Measurements from ENCODE around the gene CERKL. TPM values are rescaled to one million over a fixed set of nuclear protein-coding genes. Genes with fewer than 3 reads are reported as not detected.

Gene CERKL
- total RNA-seq, 1 donor from 2014 or later, result 5.0 TPM

DNA sequence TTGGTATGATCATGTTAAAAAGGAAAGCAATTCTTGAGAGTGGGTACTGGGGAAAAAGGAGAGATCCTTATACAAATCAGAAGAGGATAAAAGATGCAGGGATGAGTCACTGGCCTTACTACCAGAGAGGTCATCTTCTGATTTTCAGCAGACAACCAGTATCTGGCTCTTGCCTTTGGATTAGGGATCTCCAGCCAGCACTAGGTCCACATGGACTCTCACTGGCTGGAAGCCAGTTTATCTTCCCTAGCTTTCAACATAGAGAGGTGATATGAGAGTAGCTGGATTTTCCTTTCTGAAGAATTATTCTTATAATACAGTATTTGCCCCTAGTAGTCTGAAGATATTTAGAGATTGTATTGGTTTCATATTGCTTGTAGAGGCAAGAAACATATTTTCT is 30.2 kb downstream of the CERKL start:
- DNase-seq (ENCODE audit: low spot score), result no peak

DNA sequence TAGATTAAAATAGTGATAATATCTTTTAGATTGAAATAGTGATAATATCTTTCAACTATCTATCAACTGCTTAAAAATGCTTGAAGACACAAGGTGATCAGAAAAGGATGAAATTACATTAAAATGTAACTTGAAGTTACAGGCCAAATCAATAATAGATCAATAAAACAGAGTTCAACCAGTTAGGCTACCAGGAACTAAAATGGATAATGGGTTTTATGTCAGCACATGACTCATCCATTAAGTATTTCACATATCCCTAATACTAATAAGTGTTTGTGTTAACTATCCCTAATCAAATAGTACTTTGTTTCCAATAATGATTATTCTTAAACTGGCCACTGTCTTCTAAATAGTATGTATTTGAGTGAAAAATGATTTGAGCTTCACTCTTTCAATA is 33.7 kb downstream of the CERKL start:
- DNase-seq (ENCODE audit: low spot score), result no peak

DNA sequence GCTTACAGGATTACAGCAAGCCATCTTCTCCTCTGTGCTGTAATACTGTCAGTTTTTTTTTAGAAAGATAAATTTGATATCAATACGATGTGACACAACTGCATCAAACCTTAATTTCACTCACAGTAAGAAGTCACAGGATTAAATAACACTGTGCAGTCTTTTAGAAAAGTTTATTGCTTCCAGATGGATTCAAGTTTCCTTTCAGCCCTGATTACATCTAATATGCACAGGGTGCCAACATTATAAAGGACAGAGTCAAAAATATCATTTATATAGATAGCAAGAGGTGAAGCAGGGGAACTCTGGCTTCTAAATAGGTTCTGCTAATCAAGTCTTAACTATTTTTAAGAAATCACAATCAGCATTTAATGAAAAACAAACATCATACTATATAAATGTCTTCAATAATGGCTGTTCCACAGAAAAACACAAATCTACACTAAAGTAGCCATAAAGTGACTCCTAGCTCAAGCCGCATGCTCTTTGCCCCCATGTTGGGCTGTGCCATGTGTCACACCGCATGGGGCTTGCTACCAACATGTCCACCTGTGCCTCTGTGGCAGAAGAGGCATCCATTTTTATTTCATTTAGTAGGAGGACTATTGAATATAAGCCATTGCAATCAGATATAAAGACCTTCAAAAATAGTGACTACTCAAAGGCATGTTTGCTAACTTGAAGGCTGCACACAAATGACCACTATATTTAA is 35.0 kb downstream of the CERKL start:
- no peak for DNase-seq (ENCODE audit: low spot score)

DNA sequence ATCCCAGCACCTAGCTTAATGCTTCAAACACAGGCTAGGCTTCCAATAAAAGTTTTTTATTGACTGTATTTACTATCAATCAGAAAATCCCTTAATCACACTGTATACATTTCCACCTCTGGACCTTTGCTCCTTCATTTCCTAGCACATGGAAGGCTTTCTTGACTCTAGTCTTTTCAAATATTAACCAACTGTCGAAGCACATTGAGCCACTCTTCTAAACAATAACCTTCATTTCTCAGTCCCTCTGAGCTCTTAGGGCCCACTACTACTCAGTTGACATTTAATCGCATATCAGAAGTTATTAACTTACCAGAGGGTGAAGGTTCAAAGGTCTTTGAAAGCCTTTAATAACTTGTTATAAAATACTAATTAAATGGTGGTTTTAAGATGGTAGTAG is 37.4 kb downstream of the CERKL start:
- no peak for DNase-seq (ENCODE audit: low spot score)

DNA sequence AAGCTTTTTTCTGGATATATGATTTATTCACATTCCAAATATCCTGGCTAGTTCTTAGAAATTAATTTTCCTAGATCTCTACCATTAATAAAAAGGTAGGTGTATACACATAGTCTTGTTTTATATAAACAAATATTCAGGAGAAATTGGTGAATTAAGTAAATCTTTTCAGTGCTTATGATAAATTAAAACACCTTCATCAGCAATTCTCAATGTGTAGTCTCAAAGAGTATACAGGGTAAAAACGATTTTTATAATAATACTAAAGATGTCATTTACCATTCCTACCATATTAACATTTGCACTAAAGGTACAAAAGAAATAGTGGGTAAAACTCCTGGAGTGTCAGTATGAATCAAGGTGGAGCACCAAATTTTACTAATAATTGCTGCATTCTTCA is 40.2 kb downstream of the CERKL start:
- no peak for DNase-seq (ENCODE audit: low spot score)

DNA sequence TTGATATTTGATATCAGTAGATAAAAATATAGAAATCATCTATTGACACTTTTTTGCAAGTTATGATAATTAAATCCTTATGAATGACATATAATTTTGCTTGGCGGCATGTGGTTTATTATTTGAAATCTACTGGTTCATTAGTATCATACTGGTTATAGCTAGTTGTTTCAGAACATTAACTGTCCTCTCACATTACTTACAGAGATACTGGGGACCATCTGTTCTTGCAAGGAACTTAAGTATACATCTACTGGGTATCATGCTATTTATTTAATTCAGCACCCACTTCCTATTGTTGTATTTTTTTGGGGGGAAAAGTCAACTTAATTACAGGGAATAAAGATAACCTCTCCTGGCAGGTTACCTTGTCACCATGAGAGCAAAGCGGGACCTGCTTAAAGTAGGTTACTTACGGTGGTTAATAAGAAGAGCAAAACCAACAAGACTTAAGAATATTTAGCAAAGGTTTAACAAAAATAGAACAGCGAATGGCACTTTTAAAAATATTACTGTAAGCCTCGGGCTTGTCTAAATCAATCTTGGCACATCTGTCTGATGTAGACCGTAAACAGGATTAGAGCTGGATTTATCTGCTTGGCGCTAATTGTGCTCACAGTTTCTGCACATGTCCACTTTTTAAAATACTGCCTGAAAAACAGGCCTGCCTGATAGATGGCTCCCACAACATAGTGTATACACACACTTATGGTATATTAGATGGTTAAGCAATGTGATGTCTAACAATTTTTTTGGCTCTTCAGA is 41.8 kb downstream of the CERKL start:
- no peak for DNase-seq (ENCODE audit: low spot score)

DNA sequence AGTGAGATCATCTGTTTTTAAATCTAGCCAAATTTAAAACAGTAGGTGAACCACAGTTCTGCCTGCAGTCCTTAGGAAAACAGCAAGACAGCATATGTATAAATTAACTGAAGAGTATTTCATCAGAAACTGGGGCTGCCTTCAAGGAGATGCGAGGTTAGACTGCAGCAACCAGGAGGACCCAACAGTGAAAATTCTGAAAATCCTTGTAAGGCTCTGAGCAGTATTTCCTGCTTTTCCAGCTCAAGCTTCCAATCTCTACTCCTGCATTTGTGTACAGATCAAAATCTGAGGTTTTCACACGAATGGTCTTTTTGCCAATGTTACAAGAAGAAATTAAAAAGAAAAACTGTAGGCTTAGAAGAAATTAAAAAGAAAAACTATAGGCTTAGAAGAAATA is 43.7 kb downstream of the CERKL start:
- no peak for DNase-seq (ENCODE audit: low spot score)

DNA sequence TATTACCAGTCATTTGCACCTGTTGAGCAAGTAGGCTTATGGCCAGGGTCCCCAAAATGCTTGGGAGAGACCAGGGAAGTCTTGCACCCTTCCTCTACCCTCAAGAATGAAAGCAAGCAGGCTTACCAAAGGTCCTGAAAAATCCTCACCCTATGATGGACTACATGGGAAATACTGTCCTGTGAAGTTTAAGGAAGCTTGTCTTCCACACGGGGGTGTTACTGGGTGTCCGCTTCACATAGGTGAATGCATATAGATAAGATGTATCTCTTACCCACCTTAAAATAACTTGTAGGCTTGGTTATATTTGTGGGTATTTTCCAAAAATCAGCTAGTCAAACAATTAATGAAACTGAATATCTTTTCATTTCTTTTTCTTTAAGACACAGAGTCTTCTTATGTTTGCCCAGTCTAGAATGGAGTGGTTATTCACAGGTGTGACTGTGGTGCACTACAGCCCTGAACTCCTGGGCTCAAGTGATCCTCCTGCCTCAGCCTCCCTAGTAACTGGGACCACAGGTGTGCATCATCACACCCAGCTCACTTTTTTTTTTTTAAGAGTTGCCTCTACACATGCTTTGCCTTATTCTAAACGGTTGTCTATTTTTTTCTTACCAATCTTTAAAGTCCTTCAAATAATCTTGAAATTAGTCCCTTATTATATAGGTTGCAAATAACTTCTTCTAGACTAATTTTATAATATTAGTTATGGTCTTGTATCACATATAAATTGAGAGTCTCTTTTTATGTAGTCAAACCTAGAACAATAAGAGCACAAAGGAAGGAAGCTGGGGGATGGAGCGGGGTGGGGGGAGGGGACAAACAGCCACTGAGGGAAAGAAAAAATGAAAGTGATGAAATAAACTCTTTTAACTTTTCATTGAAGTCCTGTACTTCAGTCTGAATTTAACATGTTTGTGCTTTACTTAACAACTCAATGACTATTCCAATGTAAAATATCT is 49.0 kb downstream of the CERKL start:
- no peak for DNase-seq (ENCODE audit: low spot score)

DNA sequence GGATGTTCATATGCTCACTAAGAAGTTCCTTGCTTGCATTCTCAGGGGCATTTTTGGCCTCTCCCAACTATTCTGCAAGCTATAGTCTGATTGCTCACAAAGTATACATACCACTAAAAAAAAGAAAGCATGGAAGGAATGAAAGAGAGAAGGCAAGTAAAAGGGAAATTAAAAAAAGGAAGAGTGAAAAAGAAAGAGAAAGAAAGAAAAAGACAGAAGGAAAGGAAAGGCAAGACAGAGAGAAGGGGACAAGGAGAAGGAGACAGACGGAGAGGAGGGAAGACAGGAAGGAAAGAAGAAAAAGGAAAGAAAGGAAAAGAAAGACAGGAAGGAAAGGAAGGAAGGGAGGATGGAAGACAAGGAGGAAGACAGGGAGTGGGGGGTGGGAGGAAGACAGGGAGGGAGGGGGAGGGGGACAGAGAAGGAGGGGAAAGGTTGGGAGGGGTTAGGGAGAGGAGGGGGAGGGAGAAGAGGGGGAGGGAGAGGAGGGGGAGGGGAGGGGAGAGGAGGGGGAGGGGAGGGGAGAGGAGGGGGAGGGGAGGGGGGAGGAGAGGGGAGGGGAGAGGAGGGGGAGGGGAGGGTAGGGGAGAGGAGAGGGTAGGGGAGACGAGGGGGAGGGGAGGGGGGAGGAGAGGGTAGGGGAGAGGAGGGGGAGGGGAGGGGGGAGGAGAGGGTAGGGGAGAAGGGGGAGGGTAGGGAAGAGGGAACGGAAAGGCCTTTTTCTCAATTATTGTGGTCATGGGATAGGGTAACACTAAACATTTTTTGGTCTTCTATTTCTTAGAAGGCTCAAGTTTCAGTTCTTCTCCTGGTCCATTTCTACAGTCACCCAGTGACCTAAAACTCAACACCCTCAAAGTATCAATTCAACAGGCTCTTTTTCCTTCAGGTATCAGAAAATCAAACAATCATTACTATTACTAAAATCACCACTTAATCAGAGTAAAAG is 50.7 kb downstream of the CERKL start:
- DNase-seq (ENCODE audit: low spot score), result no peak

GRCh38 chr2:181602017-181602416 is 54.9 kb downstream of the CERKL start:
- no peak for DNase-seq (ENCODE audit: low spot score)

- DNase-seq (ENCODE audit: low spot score), result no peak
These were observed 60.3 kb downstream of the CERKL start for GRCh38 chr2:181596556-181596955.

DNA sequence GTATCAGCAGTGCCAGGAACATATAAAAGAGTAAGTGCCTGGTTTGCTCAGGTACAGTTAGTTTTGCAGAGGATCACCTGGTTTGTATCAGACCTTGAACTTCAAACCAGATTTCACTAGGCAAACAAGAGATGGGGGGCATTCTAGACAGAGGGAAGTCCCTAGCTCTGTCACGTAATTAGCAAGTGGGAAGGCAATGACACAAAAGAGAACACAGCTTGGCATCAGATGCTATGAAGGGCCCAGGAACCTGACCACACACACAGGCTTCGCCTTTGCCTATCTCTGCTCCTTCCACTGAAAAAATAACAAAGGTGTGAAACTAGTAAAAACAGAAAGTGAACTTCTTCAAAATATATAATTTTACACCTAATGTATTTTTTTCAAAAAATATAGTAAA is 62.6 kb downstream of the CERKL start:
- DNase-seq (ENCODE audit: low spot score), result no peak

GRCh38 chr2:181589779-181590178 is 67.1 kb downstream of the CERKL start:
- DNase-seq (ENCODE audit: low spot score), result no peak

DNA sequence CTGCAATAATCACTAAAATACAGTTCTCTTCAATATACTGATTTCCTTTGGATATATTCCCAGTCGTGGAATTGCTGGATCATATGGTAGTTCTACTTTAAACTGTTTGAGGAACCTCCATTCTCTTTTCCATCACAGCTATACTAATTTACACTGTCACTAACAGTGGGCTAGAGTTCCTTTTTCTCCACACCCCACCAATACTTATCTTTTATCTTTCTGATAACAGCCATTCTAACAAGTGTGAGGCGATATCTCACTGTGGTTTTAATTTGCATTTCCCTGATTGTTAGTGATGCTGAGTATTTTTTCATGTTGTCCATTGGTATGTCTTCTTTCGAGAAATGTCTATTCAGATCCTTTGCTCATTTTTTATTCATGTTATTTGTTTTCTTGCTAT is 68.4 kb downstream of the CERKL start:
- DNase-seq (ENCODE audit: low spot score), result no peak

DNA sequence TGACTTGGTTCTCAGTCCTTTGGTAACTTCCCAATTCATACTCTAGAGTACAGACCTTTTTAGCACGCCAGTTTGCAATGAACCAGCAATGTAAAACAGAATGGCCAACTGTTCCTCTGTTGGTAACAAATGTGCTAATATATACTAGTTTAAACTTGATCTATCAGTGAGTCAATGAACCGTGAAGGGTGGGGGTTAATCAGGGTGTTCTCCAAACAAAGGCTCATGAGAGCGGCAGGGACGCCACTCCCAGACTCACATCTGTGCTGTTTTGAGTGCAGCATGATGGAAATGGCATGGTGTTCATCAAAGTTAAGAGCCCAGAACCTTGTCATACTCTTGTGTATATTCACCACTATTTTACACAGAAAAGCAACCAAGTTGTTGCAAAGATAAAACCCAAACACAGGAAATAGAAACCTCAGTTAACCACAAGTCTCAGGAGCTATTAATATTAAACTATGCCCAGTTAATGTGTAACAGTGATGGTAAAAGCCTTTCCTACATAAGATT is 70.3 kb downstream of the CERKL start:
- peak; percentile 60 for DNase-seq (ENCODE audit: low spot score)

- DNase-seq (ENCODE audit: low spot score), result no peak
These were observed 71.2 kb downstream of the CERKL start for GRCh38 chr2:181585732-181586131.

- DNase-seq (ENCODE audit: low spot score), result no peak
These were observed 75.4 kb downstream of the CERKL start for GRCh38 chr2:181581534-181581933.

DNA sequence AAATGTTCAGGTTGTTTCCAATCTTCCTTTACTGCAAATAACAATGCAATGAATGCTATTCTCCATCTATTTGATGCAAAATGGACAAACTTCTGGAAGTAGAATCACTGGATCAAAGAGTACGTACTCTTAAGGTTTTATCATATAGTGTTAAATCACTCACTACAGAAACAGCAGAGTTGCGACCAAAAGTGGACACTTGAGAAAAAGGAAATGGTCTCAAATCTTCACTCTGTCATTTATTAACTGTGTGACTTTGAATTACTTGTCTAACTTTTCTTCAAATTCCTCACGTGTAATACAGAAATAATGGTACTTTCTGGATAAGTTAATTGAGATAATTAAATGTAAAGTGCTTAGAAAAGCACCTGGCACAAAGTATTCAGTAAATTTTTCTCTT is 78.1 kb downstream of the CERKL start:
- no peak for DNase-seq (ENCODE audit: low spot score)

- peak; percentile 14 for DNase-seq (ENCODE audit: low spot score)
These were observed 80.5 kb downstream of the CERKL start for GRCh38 chr2:181576431-181576830.

- DNase-seq (ENCODE audit: low spot score), result no peak
These were observed 81.3 kb downstream of the CERKL start for GRCh38 chr2:181575650-181576025.
